Measurements from ENCODE around the gene SH3GLB2. TPM values are rescaled to one million over a fixed set of nuclear protein-coding genes. Genes with fewer than 3 reads are reported as not detected.
"Not testable (repeated sequence)": the region's sequence is repeated elsewhere in the genome, so short reads cannot be mapped to it uniquely, and the experiment has no call there.

SH3GLB2 gene
- total RNA-seq, 1 experiment from 2014 or later, result 52.7 TPM

DNA sequence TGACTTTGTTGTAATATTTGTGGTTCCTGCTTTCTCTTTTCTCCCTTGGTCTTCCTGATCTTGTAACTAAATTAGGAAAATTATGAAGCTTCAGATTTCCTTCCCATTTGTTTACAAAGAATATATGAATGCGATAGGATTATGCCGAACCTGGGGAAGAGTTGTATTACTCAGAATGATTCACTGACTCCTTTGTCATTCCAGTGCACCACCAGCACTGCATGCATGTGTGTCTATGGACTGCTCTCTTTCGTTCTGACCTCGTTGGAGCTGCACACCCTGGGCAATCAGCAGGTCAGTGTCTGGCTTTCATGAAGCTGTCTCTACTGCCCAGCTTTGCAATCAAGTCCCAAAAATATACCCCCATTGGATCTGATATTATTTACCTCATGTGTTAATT, 55.2 kb downstream of the SH3GLB2 start:
- no peak overlapping the region for H3K27ac ChIP-seq (ENCODE audit: low read depth, low read length, poor library complexity, severe bottlenecking)
- no peak for DNase-seq (ENCODE audit: low spot score)
- ChIA-PET POLR2A (ENCODE audit: low non-redundant PET) (no interaction called here), CTCF (interaction anchor here (0.6 kb wide), 1 partner anchor 226 kb away, joined by 8 read pairs; no protein-coding TSS in a partner anchor)
- BruUV-seq (replicated peaks), result no TSS peak
- H3K27me3 ChIP-seq (replicated peaks; ENCODE audit: insufficient read depth, low read depth, low read length, poor library complexity), result no peaks in the 10 kb centered on the region
- H3K9me3 ChIP-seq (ENCODE audit: low read depth, low read length, poor library complexity, severe bottlenecking), result no peaks in the 10 kb centered on the region
- no peak overlapping the region for H3K4me3 ChIP-seq (ENCODE audit: low read depth, low read length, poor library complexity, severe bottlenecking)
- H3K36me3 ChIP-seq (ENCODE audit: insufficient read depth, low read length, poor library complexity, severe bottlenecking), result peaks cover 87% of the 10 kb centered on the region
- TF ChIP-seq EZH2 (IDR thresholded peaks at IDR 0.05; ENCODE audit: borderline replicate concordance, low read depth, low read length, poor library complexity, severe bottlenecking), result no peak
- TF ChIP-seq, protein P1, sequence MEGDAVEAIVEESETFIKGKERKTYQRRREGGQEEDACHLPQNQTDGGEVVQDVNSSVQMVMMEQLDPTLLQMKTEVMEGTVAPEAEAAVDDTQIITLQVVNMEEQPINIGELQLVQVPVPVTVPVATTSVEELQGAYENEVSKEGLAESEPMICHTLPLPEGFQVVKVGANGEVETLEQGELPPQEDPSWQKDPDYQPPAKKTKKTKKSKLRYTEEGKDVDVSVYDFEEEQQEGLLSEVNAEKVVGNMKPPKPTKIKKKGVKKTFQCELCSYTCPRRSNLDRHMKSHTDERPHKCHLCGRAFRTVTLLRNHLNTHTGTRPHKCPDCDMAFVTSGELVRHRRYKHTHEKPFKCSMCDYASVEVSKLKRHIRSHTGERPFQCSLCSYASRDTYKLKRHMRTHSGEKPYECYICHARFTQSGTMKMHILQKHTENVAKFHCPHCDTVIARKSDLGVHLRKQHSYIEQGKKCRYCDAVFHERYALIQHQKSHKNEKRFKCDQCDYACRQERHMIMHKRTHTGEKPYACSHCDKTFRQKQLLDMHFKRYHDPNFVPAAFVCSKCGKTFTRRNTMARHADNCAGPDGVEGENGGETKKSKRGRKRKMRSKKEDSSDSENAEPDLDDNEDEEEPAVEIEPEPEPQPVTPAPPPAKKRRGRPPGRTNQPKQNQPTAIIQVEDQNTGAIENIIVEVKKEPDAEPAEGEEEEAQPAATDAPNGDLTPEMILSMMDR (conservative IDR thresholded peaks at IDR 0.05; ENCODE audit: low read depth, low read length), result no peak
- intact Hi-C loops (cut with micrococcal nuclease; ENCODE audit: unreplicated experiment), result no loop called here
- H3K4me1 ChIP-seq (ENCODE audit: insufficient read depth, low read length, poor library complexity, severe bottlenecking), result no peaks in the 10 kb centered on the region

DNA sequence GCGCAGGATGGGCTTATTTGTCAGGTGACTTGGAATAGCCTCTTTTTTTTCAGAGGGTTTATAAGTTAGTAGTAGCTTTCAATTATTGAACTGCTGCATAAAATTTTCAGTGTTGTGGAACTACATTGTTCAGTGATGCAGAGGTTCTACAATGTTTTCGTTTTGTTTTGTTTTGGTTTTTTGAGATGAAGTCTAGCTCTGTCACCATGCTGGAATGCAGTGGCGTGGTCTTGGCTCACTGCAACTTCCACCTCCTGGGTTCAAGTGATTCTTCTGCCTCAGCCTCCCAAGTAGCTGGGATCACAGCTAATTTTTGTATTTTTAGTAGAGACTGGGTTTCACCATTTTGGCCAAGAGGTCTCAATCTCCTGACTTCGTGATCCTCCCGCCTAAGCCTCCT, 58.6 kb downstream of the SH3GLB2 start:
- Histone ChIP-seq H3K4me3 (ENCODE audit: low read depth, low read length, poor library complexity, severe bottlenecking) (no peak overlapping the region), H3K9me3 (ENCODE audit: low read depth, low read length, poor library complexity, severe bottlenecking) (no peaks in the 10 kb centered on the region), H3K27me3 (replicated peaks; ENCODE audit: insufficient read depth, low read depth, low read length, poor library complexity) (no peaks in the 10 kb centered on the region), H3K36me3 (ENCODE audit: insufficient read depth, low read length, poor library complexity, severe bottlenecking) (peaks cover 70% of the 10 kb centered on the region), H3K27ac (ENCODE audit: low read depth, low read length, poor library complexity, severe bottlenecking) (no peak overlapping the region), H3K4me1 (ENCODE audit: insufficient read depth, low read length, poor library complexity, severe bottlenecking) (no peaks in the 10 kb centered on the region)
- intact Hi-C loops (cut with micrococcal nuclease; ENCODE audit: unreplicated experiment), result no loop called here
- TF ChIP-seq, protein P1 (conservative IDR thresholded peaks at IDR 0.05; ENCODE audit: low read depth, low read length), result no peak
- TF ChIP-seq EZH2 (IDR thresholded peaks at IDR 0.05; ENCODE audit: borderline replicate concordance, low read depth, low read length, poor library complexity, severe bottlenecking), result no peak
- DNase-seq (ENCODE audit: low spot score), result no peak
- no TSS peak for BruUV-seq (replicated peaks)
- POLR2A ChIA-PET (ENCODE audit: low non-redundant PET), result no interaction called here
- CTCF ChIA-PET, result no interaction called here

DNA sequence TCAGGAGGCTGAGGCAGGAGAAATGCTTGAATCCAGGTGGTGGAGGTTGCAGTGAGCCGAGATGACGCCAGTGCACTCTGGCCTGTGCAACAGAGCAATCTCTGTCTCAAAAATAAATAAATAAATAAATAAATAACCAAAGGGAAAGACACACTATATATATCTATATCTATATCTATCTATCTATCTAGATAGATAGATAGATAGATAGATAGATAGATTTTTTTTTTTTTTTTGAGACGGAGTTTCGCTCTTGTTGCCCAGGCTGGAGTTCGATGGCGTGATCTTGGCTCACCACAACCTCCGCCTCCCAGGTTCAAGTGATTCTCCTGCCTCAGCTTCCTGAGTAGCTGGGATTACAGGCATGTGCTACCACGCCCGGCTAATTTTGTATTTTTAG, 66.7 kb downstream of the SH3GLB2 start:
- H3K27me3 ChIP-seq (replicated peaks; ENCODE audit: insufficient read depth, low read depth, low read length, poor library complexity); H3K9me3 ChIP-seq (ENCODE audit: low read depth, low read length, poor library complexity, severe bottlenecking); DNase-seq (ENCODE audit: low spot score); intact Hi-C loops (cut with micrococcal nuclease; ENCODE audit: unreplicated experiment); H3K4me3 ChIP-seq (ENCODE audit: low read depth, low read length, poor library complexity, severe bottlenecking); BruUV-seq (replicated peaks); CTCF ChIA-PET; H3K4me1 ChIP-seq (ENCODE audit: insufficient read depth, low read length, poor library complexity, severe bottlenecking); POLR2A ChIA-PET (ENCODE audit: low non-redundant PET); H3K27ac ChIP-seq (ENCODE audit: low read depth, low read length, poor library complexity, severe bottlenecking): not testable (repeated sequence)
- peaks cover 73% of the 10 kb centered on the region for H3K36me3 ChIP-seq (ENCODE audit: insufficient read depth, low read length, poor library complexity, severe bottlenecking)

Other genes starting within 250 kb of the SH3GLB2 start
- gene TBC1D13, start 241.1 kb downstream of the SH3GLB2 start, total RNA-seq (2021), result 26.7 and 27.2 TPM in 2 replicates
- 45.8 and 46.7 TPM in 2 replicates for gene ENDOG, start 209.8 kb downstream of the SH3GLB2 start, total RNA-seq (2021)
- 66.4 and 67.6 TPM in 2 replicates for gene SPOUT1, start 198.5 kb downstream of the SH3GLB2 start, total RNA-seq (2021)
- gene KYAT1, start 146.4 kb downstream of the SH3GLB2 start, total RNA-seq (2021), result 17.9 and 20.1 TPM in 2 replicates
- 53.6 and 56.8 TPM in 2 replicates for gene LRRC8A, start 146.2 kb downstream of the SH3GLB2 start, total RNA-seq (2021)
- gene PHYHD1, start 107.3 kb downstream of the SH3GLB2 start, total RNA-seq (2021), result 6.3 and 8.0 TPM in 2 replicates
- gene DOLK, start 80.7 kb downstream of the SH3GLB2 start, total RNA-seq (2021), result 20.6 and 23.2 TPM in 2 replicates
- gene NUP188, start 80.6 kb downstream of the SH3GLB2 start, total RNA-seq (2021), result 147 and 170 TPM in 2 replicates
- gene MIGA2, start 8.3 kb upstream of the SH3GLB2 start, total RNA-seq (2021), result 26.7 and 27.7 TPM in 2 replicates
- 30.2 and 30.4 TPM in 2 replicates for gene DOLPP1, start 52.8 kb upstream of the SH3GLB2 start, total RNA-seq (2021)
- 10.1 and 16.2 TPM in 2 replicates for gene CRAT, start 82.5 kb upstream of the SH3GLB2 start, total RNA-seq (2021)
- 153 and 157 TPM in 2 replicates for gene PTPA, start 83.1 kb upstream of the SH3GLB2 start, total RNA-seq (2021)
- gene IER5L, start 149.9 kb upstream of the SH3GLB2 start, total RNA-seq (2021), result 12.1 and 14.0 TPM in 2 replicates